PC-3 (cell line): ENCODE measurements around the gene EFNB3. TPM values are rescaled to one million over a fixed set of nuclear protein-coding genes. Genes with fewer than 3 reads are reported as not detected.

Experiments used
- ATAC-seq: fragments of 200-7000 bp; cut with Tn5 transposase; 2 replicates; pipeline ENCODE4 v1.9.1; 2020; ENCODE audit warnings: mild to moderate bottlenecking, moderate library complexity
- BruUV-seq: library from RNA; stranded (reverse); fragments of 400-500 nt; replicated peaks from 2 replicates; lab custom pipeline; 2021; lab: Mats Ljungman, UMichigan
- CTCF ChIA-PET: fragments of 300-600 bp; sonication (Branson Sonifier 250); formaldehyde crosslinking; loops from one replicate; lab custom pipeline; 2022; ENCODE audit warnings: antibody characterized with exemption; lab: Charles Lee
- POLR2A ChIA-PET: fragments of 300-600 bp; sonication (Branson Sonifier 250); formaldehyde crosslinking; loops from one replicate; lab custom pipeline; 2022; ENCODE audit warnings: antibody characterized with exemption; ENCODE audit not compliant: unreplicated experiment; lab: Charles Lee
- DNase-seq: peaks from one replicate; pipeline ENCODE4 v3.0.0-alpha.2; 2015
- H2AFZ ChIP-seq: fragments of 300-600 bp; sonication (generic); 2 replicates; pipeline ENCODE4 v1.6.0; 2016; ENCODE audit warnings: antibody characterized with exemption, low read length
- H3F3A ChIP-seq: fragments of 300-600 bp; sonication (generic); one replicate; pipeline ENCODE4 v1.6.0; 2017; ENCODE audit warnings: antibody characterized with exemption, low read length, control low read depth, mild to moderate bottlenecking; ENCODE audit not compliant: unreplicated experiment
- H3K27ac ChIP-seq: fragments of 300-600 bp; sonication (generic); 2 replicates; pipeline ENCODE4 v1.5.1; 2016; ENCODE audit warnings: mild to moderate bottlenecking, low read length
- H3K27me3 ChIP-seq: fragments of 300-600 bp; sonication (generic); 2 replicates; pipeline ENCODE4 v1.6.1; 2016; ENCODE audit warnings: low read length, mixed read lengths
- H3K36me3 ChIP-seq: fragments of 300-600 bp; sonication (generic); 2 replicates; pipeline ENCODE4 v1.6.1; 2016; ENCODE audit warnings: low read depth, mixed run types, low read length, mixed read lengths
- H3K4me1 ChIP-seq: fragments of 300-600 bp; sonication (generic); 2 replicates; pipeline ENCODE4 v1.5.1; 2016; ENCODE audit warnings: low read length; ENCODE audit not compliant: insufficient read depth
- H3K4me2 ChIP-seq: fragments of 300-600 bp; sonication (generic); 2 replicates; pipeline ENCODE4 v1.6.0; 2016; ENCODE audit warnings: low read length
- H3K4me3 ChIP-seq: fragments of 300-600 bp; sonication (generic); 2 replicates; pipeline ENCODE4 v1.5.1; 2016; ENCODE audit warnings: mild to moderate bottlenecking, low read length, mixed read lengths
- H3K79me2 ChIP-seq: fragments of 300-600 bp; sonication (generic); 2 replicates; pipeline ENCODE4 v1.6.1; 2017; ENCODE audit warnings: low read length, mixed read lengths
- H3K9ac ChIP-seq: fragments of 300-600 bp; sonication (generic); 2 replicates; pipeline ENCODE4 v1.6.0; 2016; ENCODE audit warnings: mild to moderate bottlenecking, low read length
- H3K9me2 ChIP-seq: fragments of 300-600 bp; sonication (generic); replicated peaks from 2 replicates; pipeline ENCODE4 v1.6.1; 2016; ENCODE audit warnings: mixed run types, low read length, mixed read lengths
- H3K9me3 ChIP-seq: fragments of 300-600 bp; sonication (generic); 2 replicates; pipeline ENCODE4 v1.6.1; 2016; ENCODE audit warnings: low read length, mixed read lengths
- H4K20me1 ChIP-seq: fragments of 300-600 bp; sonication (generic); 2 replicates; pipeline ENCODE4 v1.6.1; 2016; ENCODE audit warnings: low read length, mixed read lengths
- CTCF ChIP-seq: fragments of 300-600 bp; sonication (generic); conservative IDR thresholded peaks from 2 replicates; pipeline ENCODE4 v1.5.1; 2017; ENCODE audit warnings: antibody characterized with exemption, low read depth, mild to moderate bottlenecking, low read length
- EZH2 ChIP-seq: fragments of 300-600 bp; sonication (generic); IDR thresholded peaks from one replicate; pipeline ENCODE4 v1.6.1; 2017; ENCODE audit warnings: antibody characterized with exemption, mild to moderate bottlenecking, low read length; ENCODE audit not compliant: unreplicated experiment
- EZH2phosphoT487 ChIP-seq: fragments of 300-600 bp; sonication (generic); IDR thresholded peaks from 2 replicates; pipeline ENCODE4 v1.6.1; 2018; ENCODE audit warnings: mild to moderate bottlenecking, antibody characterized with exemption, low read length, borderline replicate concordance
- intact Hi-C: fragments of 100-400 bp; cut with micrococcal nuclease; formaldehyde crosslinking; loops from 2 replicates; pipeline ENCODE4 v1.9.0; 2023
- total RNA-seq: library from RNA; depleted of rRNA; stranded (reverse); fragments of >200 nt; gene quantifications from 2 replicates; pipeline ENCODE4 v1.2.3, GENCODE V29; 2014

EFNB3 gene
- total RNA-seq, 1 experiment from 2014 or later, result 4.9 TPM

GRCh38 chr17:7707858-7708750, 3.1 kb downstream of the EFNB3 start:
- H3K79me2 ChIP-seq, result no peaks in the 10 kb centered on the region
- no peak overlapping the region for H3K9ac ChIP-seq
- no peaks in the 10 kb centered on the region for H4K20me1 ChIP-seq
- ChIA-PET POLR2A (no interaction called here), CTCF (no interaction called here)
- ATAC-seq (no peak), DNase-seq (no peak)
- BruUV-seq, result no TSS peak
- no peak overlapping the region for H3K4me2 ChIP-seq
- H3K4me1 ChIP-seq, result no peaks in the 10 kb centered on the region
- no peak overlapping the region for H3K27ac ChIP-seq
- H2AFZ ChIP-seq, result no peak overlapping the region
- H3K9me3 ChIP-seq, result no peaks in the 10 kb centered on the region
- no peaks in the 10 kb centered on the region for H3K36me3 ChIP-seq
- no peak overlapping the region for H3K4me3 ChIP-seq
- no peaks in the 10 kb centered on the region for H3F3A ChIP-seq
- no peaks in the 10 kb centered on the region for H3K9me2 ChIP-seq
- no peaks in the 10 kb centered on the region for H3K27me3 ChIP-seq
- intact Hi-C loops, result no loop called here
- no peak for TF ChIP-seq EZH2
- TF ChIP-seq CTCF, result no peak
- TF ChIP-seq EZH2phosphoT487, result no peak

- H3K9me2 ChIP-seq, result no peaks in the 10 kb centered on the region
- H4K20me1 ChIP-seq, result no peaks in the 10 kb centered on the region
- H3K27me3 ChIP-seq, result no peaks in the 10 kb centered on the region
- H3K9me3 ChIP-seq, result no peaks in the 10 kb centered on the region
- no peak overlapping the region for H3K4me2 ChIP-seq
- H3K79me2 ChIP-seq, result no peaks in the 10 kb centered on the region
- H3K36me3 ChIP-seq, result no peaks in the 10 kb centered on the region
- H2AFZ ChIP-seq, result no peak overlapping the region
- H3K4me1 ChIP-seq, result no peaks in the 10 kb centered on the region
- no peak overlapping the region for H3K9ac ChIP-seq
- DNase-seq, result no peak
- no peak for ATAC-seq
- ChIA-PET POLR2A (no interaction called here), CTCF (no interaction called here)
- BruUV-seq, result no TSS peak
- TF ChIP-seq CTCF (no peak), EZH2 (no peak), EZH2phosphoT487 (no peak)
- no peaks in the 10 kb centered on the region for H3F3A ChIP-seq
- H3K4me3 ChIP-seq, result no peak overlapping the region
- intact Hi-C loops, result no loop called here
- H3K27ac ChIP-seq, result no peak overlapping the region
Observed at GRCh38 chr17:7709031-7709430, 4.0 kb downstream of the EFNB3 start.

- CTCF ChIA-PET, result no interaction called here
- POLR2A ChIA-PET, result no interaction called here
Observed at GRCh38 chr17:7710301-7710700, 5.3 kb downstream of the EFNB3 start.

More at GRCh38 chr17:7710301-7710700, 5.3 kb downstream of the EFNB3 start:
- H3K27ac ChIP-seq, result no peak overlapping the region
- H4K20me1 ChIP-seq, result no peaks in the 10 kb centered on the region
- H3K79me2 ChIP-seq, result no peaks in the 10 kb centered on the region
- no peaks in the 10 kb centered on the region for H3K9me3 ChIP-seq
- no peaks in the 10 kb centered on the region for H3K36me3 ChIP-seq
- ATAC-seq (no peak), DNase-seq (no peak)
- no peaks in the 10 kb centered on the region for H3K27me3 ChIP-seq
- no peaks in the 10 kb centered on the region for H3F3A ChIP-seq
- no peak overlapping the region for H2AFZ ChIP-seq
- no peak overlapping the region for H3K4me3 ChIP-seq
- no peaks in the 10 kb centered on the region for H3K4me1 ChIP-seq
- intact Hi-C loops, result no loop called here
- H3K9ac ChIP-seq, result no peak overlapping the region
- BruUV-seq, result no TSS peak
- H3K4me2 ChIP-seq, result no peak overlapping the region
- no peak for TF ChIP-seq EZH2phosphoT487
- no peak for TF ChIP-seq EZH2
- TF ChIP-seq CTCF, result no peak
- no peaks in the 10 kb centered on the region for H3K9me2 ChIP-seq
